Pancreas (tissue), 10 donors: ENCODE measurements around the gene ACAT1. TPM values are rescaled to one million over a fixed set of nuclear protein-coding genes. Genes with fewer than 3 reads are reported as not detected.

Experiments
- ATAC-seq, 4 donors: fragments of 200-7000 bp; cut with Tn5 transposase; one replicate each; pipeline versions ENCODE4 v1.8.0 to v1.9.1; 2020; ENCODE audit warnings: mild to moderate bottlenecking in 4 of 4, moderate library complexity in 4 of 4
- DNase-seq, 6 donors: peaks; one replicate each; pipeline ENCODE4 v3.0.0-alpha.2; 2020
- FAIRE-seq: peaks from 2 replicates; lab custom pipeline; 2012; peaks lifted over from hg19 to GRCh38; lab: Jason Lieb, UNC
- H3K27ac ChIP-seq, 4 donors: fragments of 200-600 bp; sonication (generic); 1 replicate in 3 of 4; 2 replicates in 1 of 4; pipeline versions ENCODE4 v1.5.0 to v1.8.0; 2020
- H3K27me3 ChIP-seq, 4 donors: fragments of 200-600 bp; one replicate each; pipeline ENCODE4 v1.8.0; 2021
- H3K36me3 ChIP-seq, 3 donors: fragments of 200-600 bp; sonication (generic) in 1 of 3; one replicate each; pipeline versions ENCODE4 v1.5.0 to v1.8.0; 2020 to 2021
- H3K4me1 ChIP-seq, 3 donors: fragments of 200-600 bp; one replicate each; pipeline ENCODE4 v1.8.0; 2021
- H3K4me3 ChIP-seq, 4 donors: fragments of 200-600 bp; sonication (generic) in 2 of 4; one replicate each; pipeline versions ENCODE4 v1.5.0 to v1.8.0; 2020 to 2021
- H3K9me3 ChIP-seq, 4 donors: fragments of 200-600 bp; one replicate each; pipeline ENCODE4 v1.8.0; 2021
- CTCF ChIP-seq, 4 donors: fragments of 200-600 bp; sonication (generic) in 3 of 4; IDR thresholded peaks; one replicate each; pipeline versions ENCODE4 v1.5.0 to v1.8.0; 2021; ENCODE audit warnings: antibody characterized with exemption in 4 of 4
- WGBS, 2 donors: extraction: QIAGEN DNeasy Blood & Tissue Kit; methylation state at CpG; one replicate each; pipeline ENCODE4 v1.1.7; 2013; 5-methylcytosine and 5-hydroxymethylcytosine counted together
- intact Hi-C, 3 donors: fragments of 100-400 bp; cut with DNase I; formaldehyde crosslinking; loops; one replicate each; pipeline versions ENCODE4 v1.11.1 to v1.14.2; 2022
- polyA plus RNA-seq, 2 donors: library from polyadenylated mRNA; stranded (reverse); fragments of 200-250 nt; gene quantifications; one replicate each; pipeline ENCODE4 v1.2.3, GENCODE V29; 2013
- total RNA-seq, 6 donors: library from RNA; stranded (reverse); fragmentation: NEBNext Ultra II Directional in 4 of 6; extraction: Animal tissue kit (Norgen Biotek cat#: 25700) in 4 of 6; gene quantifications; one replicate each; pipeline versions ENCODE4 v1.2.1 to v1.2.4, GENCODE V29; 2021 to 2023
- donor health status: healthy with polysubstance abuse.
- donor health status: DM: no; HTN: no; CAD: no; lungs with moderate emphysema.
- donor health status: DM: no; HTN: no; CAD: no.
- donor health status: control.
- donor health status: control.
- donor health status: Bipolar disorder and iron deficiency.
- donor health status: DM: yes; HTN: yes; CAD: no.
- donor health status: DM: no; HTN: no; CAD: no.
- donor health status: DM: no; HTN: no; CAD: no.
- donor health status: DM: yes; HTN: yes; CAD: no.

ACAT1 gene
- total and polyA plus RNA-seq, 8 donors: 41.4 to 64.4 (median 53.4) TPM

DNA sequence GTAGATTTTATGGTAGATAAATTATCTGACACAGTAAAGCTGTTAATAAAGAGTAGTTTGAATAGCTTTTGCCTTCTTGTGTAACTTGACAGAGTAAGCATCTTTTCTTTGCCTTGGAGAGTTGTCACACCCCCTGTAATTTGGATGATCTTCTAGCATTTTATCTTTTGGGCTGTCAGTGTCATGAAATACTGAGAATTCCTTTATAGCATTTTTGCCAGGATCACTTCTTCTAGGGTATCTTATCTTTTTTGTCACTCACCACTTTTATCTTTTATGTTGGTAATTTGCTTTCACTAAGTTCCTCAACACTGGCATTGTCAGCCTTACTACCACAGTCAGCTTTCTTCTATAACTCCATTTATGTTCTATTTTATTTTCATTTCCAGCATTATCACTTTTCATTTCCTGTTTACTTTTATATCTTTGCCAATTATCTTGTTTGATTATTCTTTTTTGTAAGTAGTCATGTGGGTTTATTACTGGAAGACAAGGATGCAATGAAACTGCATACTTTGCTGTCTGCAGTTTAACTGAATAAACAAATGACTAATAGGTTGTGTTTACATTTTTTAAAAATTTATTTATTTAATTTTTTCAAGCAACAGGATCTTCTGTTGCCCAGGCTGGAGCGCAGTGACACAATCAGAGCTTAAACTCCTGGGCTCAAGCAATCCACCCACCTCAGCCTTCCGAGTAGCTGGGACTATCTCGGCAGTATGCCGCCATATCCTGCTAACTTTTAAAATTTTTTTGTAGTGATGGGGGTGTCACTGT lies 28.1 kb upstream of the ACAT1 start:
- Histone ChIP-seq H3K36me3 (peaks cover 0 to 32% (median 4%) of the 10 kb centered on the region in 3 donors), H3K9me3 (no peaks in the 10 kb centered on the region), H3K27ac (no peak overlapping the region), H3K4me1 (peaks cover 0 to 3% (median 0%) of the 10 kb centered on the region in 3 donors), H3K27me3 (no peaks in the 10 kb centered on the region), H3K4me3 (no peak overlapping the region)
- WGBS, 2 donors: 92 to 95% methylated on average over 4 of the region's 4 CpGs
- FAIRE-seq (no peak), ATAC-seq (peak in 1 of 4 donors; percentile 22), DNase-seq (no peak)
- intact Hi-C loops: no loop called here
- TF ChIP-seq CTCF (IDR thresholded peaks at IDR 0.05): no peak

DNA sequence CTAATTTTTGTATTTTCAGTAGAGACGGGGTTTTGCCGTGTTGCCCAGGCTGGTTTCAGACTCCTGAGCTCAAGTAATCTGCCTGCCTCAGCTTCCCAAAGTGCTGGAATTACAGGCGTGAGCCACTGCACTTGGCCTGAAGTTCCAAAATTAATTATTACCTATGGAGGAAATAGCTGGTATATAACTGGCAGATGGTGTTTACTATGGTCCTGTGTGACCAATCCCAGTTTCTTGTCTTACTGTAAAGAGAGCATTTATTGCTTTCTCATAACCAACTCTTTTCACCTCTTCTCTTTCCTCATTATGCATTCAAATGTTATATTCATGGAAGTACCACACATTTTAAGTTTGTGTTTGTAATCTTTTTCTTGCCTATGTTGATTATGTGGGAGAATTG lies 24.2 kb upstream of the ACAT1 start:
- DNase-seq (no peak), ATAC-seq (peak in 1 of 4 donors; percentile 37), FAIRE-seq (no peak)
- Histone ChIP-seq H3K27ac (no peak overlapping the region), H3K4me1 (peaks cover 0 to 3% (median 0%) of the 10 kb centered on the region in 3 donors), H3K4me3 (no peak overlapping the region), H3K27me3 (no peaks in the 10 kb centered on the region), H3K9me3 (no peaks in the 10 kb centered on the region), H3K36me3 (peaks cover 0 to 44% (median 8%) of the 10 kb centered on the region in 3 donors)
- 81 to 82% methylated on average over 3 of the region's 3 CpGs for WGBS, 2 donors
- intact Hi-C loops: no loop called here
- no peak for TF ChIP-seq CTCF (IDR thresholded peaks at IDR 0.05)

DNA sequence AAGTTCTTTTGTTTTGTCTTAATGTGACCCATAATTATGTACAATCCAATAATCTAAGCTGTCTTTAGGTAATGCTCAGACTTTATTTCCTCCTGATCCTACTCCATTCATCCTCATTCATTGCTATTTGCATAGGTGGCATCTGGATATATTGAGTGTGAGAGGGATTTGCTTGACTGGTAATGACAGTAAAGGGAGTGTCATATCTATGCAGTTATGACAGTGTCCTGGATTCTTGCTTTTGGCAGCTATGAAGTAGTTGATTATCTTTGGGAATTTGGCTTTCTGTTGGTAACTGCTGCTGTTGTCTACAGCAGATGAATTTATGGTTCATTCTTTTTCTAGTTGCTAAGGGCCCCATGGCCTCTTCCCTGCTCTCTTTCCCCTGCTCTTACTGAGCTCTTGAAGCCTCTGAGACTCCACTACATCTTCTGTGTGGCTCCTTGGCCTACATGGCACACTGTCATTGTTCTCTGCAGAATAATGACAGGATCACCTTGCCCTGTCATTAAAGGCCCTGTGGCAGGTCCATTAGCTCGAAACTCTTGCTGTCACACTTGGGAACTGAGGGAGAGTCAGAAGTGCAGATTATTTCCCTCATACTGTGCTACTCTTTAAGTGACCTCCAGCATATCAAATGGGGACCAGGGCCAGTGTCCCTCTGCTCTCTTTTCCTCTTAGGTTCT lies 20.1 kb upstream of the ACAT1 start:
- Histone ChIP-seq H3K4me3 (no peak overlapping the region), H3K27me3 (no peaks in the 10 kb centered on the region), H3K9me3 (no peaks in the 10 kb centered on the region), H3K36me3 (peaks cover 0 to 32% (median 8%) of the 10 kb centered on the region in 3 donors), H3K27ac (no peak overlapping the region), H3K4me1 (no peaks in the 10 kb centered on the region)
- no peak for ATAC-seq
- 90 to 92% methylated on average over 1 of the region's 1 CpG for WGBS, 2 donors
- no peak for TF ChIP-seq CTCF (IDR thresholded peaks at IDR 0.05)
- intact Hi-C loops: no loop called here
- FAIRE-seq: no peak
- DNase-seq: no peak

GRCh38 chr11:108111126-108111525 lies 10.2 kb upstream of the ACAT1 start:
- Histone ChIP-seq H3K36me3 (no peaks in the 10 kb centered on the region), H3K27ac (no peak overlapping the region), H3K27me3 (no peaks in the 10 kb centered on the region), H3K9me3 (no peaks in the 10 kb centered on the region), H3K4me1 (peaks cover 8 to 11% (median 10%) of the 10 kb centered on the region in 3 donors), H3K4me3 (no peak overlapping the region)
- ATAC-seq (no peak), FAIRE-seq (no peak), DNase-seq (no peak)
- intact Hi-C loops: no loop called here
- TF ChIP-seq CTCF (IDR thresholded peaks at IDR 0.05): no peak
- 96 to 99% methylated on average over 4 of the region's 4 CpGs for WGBS, 2 donors
